Subcutaneous adipose tissue (tissue), 4 donors: ENCODE data around the gene BTBD17. TPM values are rescaled to one million over a fixed set of nuclear protein-coding genes. Genes with fewer than 3 reads are reported as not detected.

ENCODE experiments used
- total RNA-seq, 4 donors: library from RNA; depleted of rRNA; stranded (reverse); fragments of >200 nt; gene quantifications; one replicate each; pipeline ENCODE4 v1.1.0, GENCODE V29; 2016
- TF ChIP-seq, protein P1 (sequence below): fragments of 450-650 bp; IDR thresholded peaks from one replicate; pipeline ENCODE4 v1.5.1; 2016; ENCODE audit warnings: low read depth, mild to moderate bottlenecking, control low read depth, antibody characterized with exemption, moderate library complexity

Gene BTBD17
- total RNA-seq, 4 donors from 2014 or later: not detected

GRCh38 chr17:74340470-74341023, 21.1 kb downstream of the BTBD17 start:
- TF ChIP-seq, protein P1, sequence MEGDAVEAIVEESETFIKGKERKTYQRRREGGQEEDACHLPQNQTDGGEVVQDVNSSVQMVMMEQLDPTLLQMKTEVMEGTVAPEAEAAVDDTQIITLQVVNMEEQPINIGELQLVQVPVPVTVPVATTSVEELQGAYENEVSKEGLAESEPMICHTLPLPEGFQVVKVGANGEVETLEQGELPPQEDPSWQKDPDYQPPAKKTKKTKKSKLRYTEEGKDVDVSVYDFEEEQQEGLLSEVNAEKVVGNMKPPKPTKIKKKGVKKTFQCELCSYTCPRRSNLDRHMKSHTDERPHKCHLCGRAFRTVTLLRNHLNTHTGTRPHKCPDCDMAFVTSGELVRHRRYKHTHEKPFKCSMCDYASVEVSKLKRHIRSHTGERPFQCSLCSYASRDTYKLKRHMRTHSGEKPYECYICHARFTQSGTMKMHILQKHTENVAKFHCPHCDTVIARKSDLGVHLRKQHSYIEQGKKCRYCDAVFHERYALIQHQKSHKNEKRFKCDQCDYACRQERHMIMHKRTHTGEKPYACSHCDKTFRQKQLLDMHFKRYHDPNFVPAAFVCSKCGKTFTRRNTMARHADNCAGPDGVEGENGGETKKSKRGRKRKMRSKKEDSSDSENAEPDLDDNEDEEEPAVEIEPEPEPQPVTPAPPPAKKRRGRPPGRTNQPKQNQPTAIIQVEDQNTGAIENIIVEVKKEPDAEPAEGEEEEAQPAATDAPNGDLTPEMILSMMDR: no peak

GRCh38 chr17:74339537-74340195, 22.0 kb downstream of the BTBD17 start:
- TF ChIP-seq, protein P1: no peak

DNA sequence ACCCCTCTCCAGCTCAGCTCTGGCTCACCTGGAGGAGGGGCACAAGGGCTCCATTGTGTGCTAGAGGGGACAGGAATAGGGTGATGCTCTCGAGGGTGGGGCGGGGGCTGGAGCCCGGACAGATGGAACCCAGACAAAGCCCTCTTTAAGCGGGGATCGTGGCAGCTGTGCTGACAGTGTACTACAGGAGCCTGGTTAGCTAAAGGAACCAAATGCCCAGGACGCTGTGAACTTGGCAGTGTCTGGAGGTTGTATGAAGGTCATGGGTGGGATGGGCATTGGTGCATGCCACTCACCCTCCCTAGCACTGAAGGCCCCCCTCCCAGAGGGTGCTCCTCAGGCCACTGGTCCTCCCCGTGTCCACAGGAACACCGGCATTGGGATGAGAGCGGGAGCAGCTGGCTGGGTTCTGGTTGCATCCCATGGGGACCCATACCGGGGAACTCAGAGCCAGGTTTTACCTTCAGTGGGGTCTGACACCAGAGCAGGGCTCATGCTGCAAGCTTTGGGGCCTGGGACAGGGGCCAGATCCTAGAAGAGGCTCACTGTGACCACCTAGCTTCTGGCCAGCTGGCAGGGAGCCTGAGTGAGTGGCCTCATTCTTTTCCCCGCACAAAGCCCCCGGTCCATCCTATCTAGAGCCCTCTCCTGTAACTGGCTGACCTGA, 23.7 kb downstream of the BTBD17 start:
- TF ChIP-seq, protein P1: no peak

GRCh38 chr17:74336307-74336706, 25.4 kb downstream of the BTBD17 start:
- TF ChIP-seq, protein P1: no peak

DNA sequence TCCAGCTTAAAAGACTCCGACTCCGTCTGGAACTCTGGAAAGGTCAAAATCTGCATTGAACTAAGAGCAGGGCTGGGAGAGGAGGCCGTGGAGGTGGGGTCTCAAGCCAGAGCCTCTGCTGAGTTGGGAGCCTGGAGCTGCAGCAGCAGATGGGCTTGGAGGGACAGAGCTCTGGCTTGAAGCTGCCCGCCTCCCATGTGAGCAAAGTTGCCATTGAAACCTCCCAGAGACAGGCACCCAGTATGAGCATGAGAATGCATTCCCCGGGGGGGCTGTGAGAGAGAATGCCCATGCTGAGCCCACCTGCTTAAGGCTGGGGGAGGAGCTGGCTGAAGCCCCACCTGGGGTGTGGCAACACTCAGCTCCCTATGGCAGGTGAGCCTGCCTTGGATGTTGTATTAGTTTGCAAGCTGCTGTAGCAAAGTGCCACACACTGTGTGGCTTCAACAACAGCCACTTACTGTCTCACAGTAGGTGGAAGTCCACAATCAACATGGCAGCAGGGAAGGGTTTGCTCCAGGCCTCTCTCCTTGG, 26.1 kb downstream of the BTBD17 start:
- TF ChIP-seq, protein P1: no peak

DNA sequence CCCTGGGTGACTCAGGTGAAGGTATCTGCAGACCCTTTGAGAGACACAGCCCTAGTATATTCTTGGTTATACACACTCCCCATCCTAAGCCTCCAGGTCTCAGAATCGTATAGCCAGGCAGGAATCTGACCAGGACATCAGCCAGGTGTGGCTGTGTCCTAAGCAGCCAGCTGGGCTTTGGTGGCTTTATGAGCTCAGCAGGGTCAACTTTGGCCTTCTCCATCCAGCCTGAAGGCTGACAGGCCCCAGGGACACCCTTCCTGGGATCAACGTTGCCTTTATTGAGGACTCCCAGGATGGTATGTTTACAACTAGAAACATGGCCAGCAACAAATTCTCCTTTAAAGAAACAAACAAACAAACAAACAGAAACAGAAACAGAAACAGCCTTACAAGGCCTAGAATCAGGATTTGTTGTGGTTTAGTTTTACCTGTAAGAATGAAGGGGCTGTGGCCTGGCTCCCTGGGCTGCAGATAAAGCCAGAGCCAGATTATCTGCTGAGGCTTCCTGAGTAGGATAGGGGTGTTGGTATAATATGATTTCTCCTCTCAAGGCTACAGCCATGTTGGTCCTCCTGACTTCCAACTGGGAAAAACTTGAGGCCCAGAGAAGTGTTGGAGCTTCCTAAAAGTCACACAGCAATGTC, 27.2 kb downstream of the BTBD17 start:
- TF ChIP-seq, protein P1: no peak
